ENCODE measurements around the gene RABGAP1L. TPM values are rescaled to one million over a fixed set of nuclear protein-coding genes. Genes with fewer than 3 reads are reported as not detected.
A peak's percentile ranks its signal among the peaks of the same experiment; 100 is the strongest.

RABGAP1L gene
- total RNA-seq, 4 donors from 2014 or later, result 31.2 to 115 (median 62.5) TPM

- Histone ChIP-seq H3K4me3 (no peak overlapping the region), H3K36me3 (peaks cover 0 to 12% of the 10 kb centered on the region in 2 donors), H3K27me3 (no peaks in the 10 kb centered on the region), H3K27ac (peak overlapping the region; percentile 51 to 73 (median 68)), H3K9me3 (no peaks in the 10 kb centered on the region), H3K4me1 (peaks cover 21 to 52% (median 24%) of the 10 kb centered on the region in 3 donors)
- TF ChIP-seq CTCF (IDR thresholded peaks at IDR 0.05) (no peak), POLR2A (IDR thresholded peaks at IDR 0.05) (no peak), POLR2AphosphoS5 (IDR thresholded peaks at IDR 0.05) (no peak), EP300 (IDR thresholded peaks at IDR 0.05) (no peak)
- WGBS, 2 donors (ENCODE audit: low coverage in 1 of 2), result 18 to 25% methylated on average over 2 of the region's 3 CpGs
- ATAC-seq, result peak; percentile 44
These were observed 806.2 kb downstream of the RABGAP1L start for GRCh38 chr1:174965362-174966007.

- Histone ChIP-seq H3K27ac (peak overlapping the region; percentile 51 to 73 (median 68)), H3K36me3 (peaks cover 0 to 12% of the 10 kb centered on the region in 2 donors), H3K4me3 (no peak overlapping the region), H3K27me3 (no peaks in the 10 kb centered on the region), H3K9me3 (no peaks in the 10 kb centered on the region), H3K4me1 (peaks cover 21 to 52% (median 24%) of the 10 kb centered on the region in 3 donors)
- 8% methylated on average over 1 of the region's 1 CpG; no CpG with 5 or more reads in 1 of the 2 donors for WGBS, 2 donors (ENCODE audit: low coverage in 1 of 2)
- peak; percentile 37 for ATAC-seq
- no peak for TF ChIP-seq EP300 (IDR thresholded peaks at IDR 0.05)
- no peak for TF ChIP-seq POLR2AphosphoS5 (IDR thresholded peaks at IDR 0.05)
- TF ChIP-seq POLR2A (IDR thresholded peaks at IDR 0.05), result no peak
- TF ChIP-seq CTCF (IDR thresholded peaks at IDR 0.05), result no peak
These were observed 806.8 kb downstream of the RABGAP1L start for GRCh38 chr1:174966008-174966572.

GRCh38 chr1:174967845-174968705 is 808.8 kb downstream of the RABGAP1L start:
- TF ChIP-seq POLR2A (IDR thresholded peaks at IDR 0.05), result no peak
- no peak for TF ChIP-seq CTCF (IDR thresholded peaks at IDR 0.05)
- TF ChIP-seq EP300 (IDR thresholded peaks at IDR 0.05), result no peak
- TF ChIP-seq POLR2AphosphoS5 (IDR thresholded peaks at IDR 0.05), result no peak

GRCh38 chr1:174968750-174969244 is 809.5 kb downstream of the RABGAP1L start:
- TF ChIP-seq POLR2AphosphoS5 (IDR thresholded peaks at IDR 0.05) (no peak), POLR2A (IDR thresholded peaks at IDR 0.05) (no peak), CTCF (IDR thresholded peaks at IDR 0.05) (no peak), EP300 (IDR thresholded peaks at IDR 0.05) (no peak)
- Histone ChIP-seq H3K4me1 (peaks cover 21 to 43% (median 21%) of the 10 kb centered on the region in 3 donors), H3K27me3 (no peaks in the 10 kb centered on the region), H3K9me3 (no peaks in the 10 kb centered on the region), H3K36me3 (peaks cover 0 to 19% of the 10 kb centered on the region in 2 donors), H3K27ac (no peak overlapping the region), H3K4me3 (no peak overlapping the region)
- WGBS, 2 donors (ENCODE audit: low coverage in 1 of 2), result 66 to 82% methylated on average over 4 to 5 of the region's 5 CpGs
- no peak for ATAC-seq

More at GRCh38 chr1:174967845-174968705, 808.8 kb downstream of the RABGAP1L start:
- ATAC-seq, result no peak
- H3K4me1 ChIP-seq, result peaks cover 21 to 51% (median 24%) of the 10 kb centered on the region in 3 donors
- 58 to 67% methylated on average over 4 of the region's 4 CpGs for WGBS, 2 donors (ENCODE audit: low coverage in 1 of 2)
- no peaks in the 10 kb centered on the region for H3K27me3 ChIP-seq
- no peaks in the 10 kb centered on the region for H3K9me3 ChIP-seq
- no peak overlapping the region for H3K4me3 ChIP-seq
- H3K27ac ChIP-seq, result peak overlapping the region in 1 of 4 donors; percentile 73
- peaks cover 0 to 19% of the 10 kb centered on the region in 2 donors for H3K36me3 ChIP-seq

Data from gastroesophageal sphincter (tissue), 4 donors.